Cardiac atrium fibroblast (primary cell): ENCODE measurements around the gene KDM2A. TPM values are rescaled to one million over a fixed set of nuclear protein-coding genes. Genes with fewer than 3 reads are reported as not detected.

Experiments used
- total RNA-seq: library from RNA; depleted of rRNA; stranded (reverse); fragments of >200 nt; gene quantifications from 2 replicates; pipeline ENCODE4 v1.2.3, GENCODE V29; 2015

KDM2A gene
- 23.6 and 44.1 TPM in 2 replicates for total RNA-seq

GRCh38 chr11:67118801-67119584, at the start of gene KDM2A:
KDM2A (plus strand) TSS chr11:67119263; CDS start chr11:67121317, 2,054 bp downstream.

GRCh38 chr11:67266449-67267187, 147.6 kb downstream of the KDM2A start, which contains the start of gene GRK2:
GRK2 (plus strand) TSS chr11:67266473; CDS start chr11:67266700, 227 bp downstream.

GRCh38 chr11:67289226-67289650, 170.2 kb downstream of the KDM2A start, which contains the start of gene ANKRD13D:
ANKRD13D (plus strand) TSS chr11:67289303; CDS start chr11:67289461, 158 bp downstream.

GRCh38 chr11:67303132-67303834, 184.2 kb downstream of the KDM2A start, which contains the start of gene SSH3:
SSH3 (plus strand) TSS chr11:67303530; CDS start chr11:67303626, 96 bp downstream.

Other genes starting within 250 kb of the KDM2A start
- 24.8 and 25.1 TPM in 2 replicates for gene PC, start 160.9 kb upstream of the KDM2A start, total RNA-seq
- not detected in 2 replicates for gene C11orf86, start 144.0 kb upstream of the KDM2A start, total RNA-seq
- under 0.01 and 0.97 TPM in 2 replicates for gene SYT12, start 96.1 kb upstream of the KDM2A start, total RNA-seq
- 8.1 and 11.5 TPM in 2 replicates for gene RHOD, start 62.4 kb upstream of the KDM2A start, total RNA-seq
- 38.7 and 58.7 TPM in 2 replicates for gene GRK2, start 147.2 kb downstream of the KDM2A start, total RNA-seq
- gene ANKRD13D, start 170.0 kb downstream of the KDM2A start, total RNA-seq, result 22.5 and 26.9 TPM in 2 replicates
- gene SSH3, start 184.3 kb downstream of the KDM2A start, total RNA-seq, result 10.0 and 39.9 TPM in 2 replicates
- gene POLD4, start 234.3 kb downstream of the KDM2A start, total RNA-seq, result 134 and 176 TPM in 2 replicates